CD4-positive, alpha-beta T cell treated with Interleukin-1 beta for 1 hour (primary cell): Measurements from ENCODE around the gene NDFIP2.

Experiments
- DNase-seq, 2 donors: peaks; one replicate each; pipeline ENCODE4 v3.0.0-alpha.2; 2020 to 2022

The NDFIP2 gene

DNA sequence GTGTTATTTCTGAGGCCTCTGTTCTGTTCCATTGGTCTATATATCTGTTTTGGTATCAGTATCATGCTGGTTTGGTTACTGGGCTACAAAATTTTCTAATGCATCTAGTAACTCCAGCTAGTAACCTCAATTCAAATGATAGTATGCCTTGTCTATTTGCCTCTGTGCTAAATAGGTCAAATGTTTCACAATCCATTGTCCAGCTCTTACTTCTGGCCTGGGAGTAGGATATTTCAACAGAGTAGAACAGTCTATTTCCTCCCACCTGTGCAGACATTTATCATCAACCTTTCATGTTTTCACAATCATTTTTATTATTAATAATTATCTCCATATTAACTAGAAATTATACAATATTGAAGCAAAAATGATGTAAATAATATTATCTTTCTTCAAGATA lies 18.1 kb upstream of the NDFIP2 start:
- DNase-seq: no peak

DNA sequence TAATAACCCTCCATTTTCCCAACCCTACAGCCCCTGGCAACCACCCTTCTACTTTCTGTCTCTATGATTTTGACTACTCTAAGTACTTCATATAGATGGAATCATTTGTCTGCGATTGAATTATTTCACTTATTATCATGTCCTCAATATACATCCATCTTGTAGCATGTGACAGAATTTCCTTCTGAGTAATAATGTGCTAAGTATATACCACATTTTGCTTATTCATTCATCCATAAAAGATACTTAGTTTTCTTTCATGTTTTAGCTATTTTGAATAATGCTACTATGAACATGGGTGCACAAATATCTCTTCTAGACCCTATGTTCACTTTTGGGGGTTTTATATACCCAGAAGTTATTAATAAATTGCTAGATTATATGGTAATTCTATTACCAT lies 17.4 kb upstream of the NDFIP2 start:
- DNase-seq: no peak

DNA sequence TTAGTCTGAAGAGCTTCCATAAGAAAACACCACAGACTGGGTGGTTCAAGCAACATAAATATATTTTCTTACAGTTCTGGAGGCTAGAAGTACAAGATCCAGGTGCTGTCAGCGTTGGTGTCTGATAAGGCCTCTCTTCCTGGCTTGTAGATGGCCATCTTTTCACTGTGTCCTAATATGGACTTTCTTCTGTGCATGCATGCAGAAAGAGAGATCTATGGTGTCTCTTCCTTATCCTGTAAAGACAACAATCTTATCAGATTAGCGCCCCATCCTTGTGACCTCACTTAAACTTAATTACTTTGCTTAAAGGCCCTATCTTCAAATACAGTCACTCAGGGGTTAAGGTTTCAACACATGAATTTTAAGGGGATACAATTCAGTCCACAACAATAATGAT lies 14.1 kb upstream of the NDFIP2 start:
- DNase-seq: no peak

DNA sequence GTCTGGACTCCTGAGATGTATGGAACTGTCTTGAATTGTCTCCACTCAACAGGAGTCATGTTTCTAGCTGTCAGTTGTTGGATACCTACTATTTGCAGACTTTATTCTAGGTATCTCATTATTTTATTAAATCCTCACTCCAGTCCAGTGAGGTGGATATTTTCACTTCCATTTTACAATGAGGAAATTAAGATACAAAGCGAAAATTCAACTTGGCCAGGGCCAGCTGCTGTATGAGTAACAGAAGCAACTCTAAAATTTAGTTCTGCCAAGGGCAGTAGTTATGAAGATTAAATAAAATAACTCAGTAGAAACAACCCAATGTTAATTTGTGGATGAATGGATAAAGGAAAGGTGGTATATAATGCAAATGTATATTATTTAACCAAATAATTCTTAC lies 12.6 kb upstream of the NDFIP2 start:
- DNase-seq: no peak

- no peak for DNase-seq
Observed at GRCh38 chr13:79468819-79469218, 12.1 kb upstream of the NDFIP2 start.

- DNase-seq: no peak
Observed at GRCh38 chr13:79469608-79470007, 11.3 kb upstream of the NDFIP2 start.

DNA sequence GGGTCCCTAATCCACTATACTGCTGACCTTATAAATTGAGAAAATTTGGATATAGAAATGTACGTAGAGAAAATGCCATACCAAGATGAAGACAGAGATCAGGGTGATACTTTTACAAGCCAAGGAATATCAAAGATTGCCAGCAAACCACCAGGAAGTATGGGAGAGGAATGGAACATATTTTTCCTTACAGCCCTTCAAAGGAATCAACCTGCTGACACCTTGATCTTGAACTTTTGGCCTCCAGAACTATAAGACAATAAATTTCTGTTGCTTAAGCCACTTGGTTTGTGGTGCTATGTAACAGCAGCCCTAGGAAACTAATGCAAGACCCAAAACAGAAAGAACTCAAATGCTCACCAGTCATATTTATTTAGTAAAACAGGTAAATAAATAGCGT lies 10.3 kb upstream of the NDFIP2 start:
- no peak for DNase-seq

DNA sequence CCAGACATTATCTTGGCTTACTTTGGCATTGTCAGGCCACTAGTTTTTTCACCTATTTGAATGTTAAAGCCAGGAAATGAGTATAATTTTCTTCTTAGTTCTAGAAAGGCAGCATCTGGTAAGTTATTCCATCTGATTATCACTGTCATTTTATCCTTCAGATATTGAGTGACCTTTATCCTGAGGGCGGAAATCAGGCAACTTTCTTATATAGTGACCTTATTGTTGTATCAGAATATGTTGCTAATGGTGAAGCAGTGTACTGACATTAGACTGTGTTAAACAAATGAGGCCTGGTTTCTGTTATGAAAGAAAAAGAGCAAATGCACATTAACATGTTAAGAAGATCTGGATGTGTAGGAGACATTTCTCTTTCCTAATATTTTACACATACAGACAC lies 5.4 kb upstream of the NDFIP2 start:
- DNase-seq: no peak

- DNase-seq: no peak
Observed at GRCh38 chr13:79477968-79478367, 3.0 kb upstream of the NDFIP2 start.

- no peak for DNase-seq
Observed at GRCh38 chr13:79479882-79480281, 1.1 kb upstream of the NDFIP2 start.

DNA sequence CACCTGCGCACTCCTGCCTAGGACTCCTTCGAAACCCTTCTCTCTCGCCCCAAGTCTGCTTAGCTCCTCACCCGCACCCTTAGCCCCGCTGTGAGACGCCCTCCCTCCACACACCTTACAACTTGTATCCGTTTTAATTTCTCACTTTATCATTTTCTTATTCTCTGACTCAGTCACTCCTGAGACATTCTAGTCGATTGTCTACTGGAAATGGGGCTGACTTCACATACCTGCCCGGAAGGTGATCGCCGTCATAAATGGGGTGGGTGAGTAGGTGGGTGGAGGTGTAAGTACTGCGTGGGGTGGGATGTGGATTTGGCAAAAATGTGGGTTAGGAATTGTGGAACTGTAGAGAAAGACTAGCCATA lies 714 bp downstream of the NDFIP2 start:
- DNase-seq: peak; percentile 18 to 40

DNA sequence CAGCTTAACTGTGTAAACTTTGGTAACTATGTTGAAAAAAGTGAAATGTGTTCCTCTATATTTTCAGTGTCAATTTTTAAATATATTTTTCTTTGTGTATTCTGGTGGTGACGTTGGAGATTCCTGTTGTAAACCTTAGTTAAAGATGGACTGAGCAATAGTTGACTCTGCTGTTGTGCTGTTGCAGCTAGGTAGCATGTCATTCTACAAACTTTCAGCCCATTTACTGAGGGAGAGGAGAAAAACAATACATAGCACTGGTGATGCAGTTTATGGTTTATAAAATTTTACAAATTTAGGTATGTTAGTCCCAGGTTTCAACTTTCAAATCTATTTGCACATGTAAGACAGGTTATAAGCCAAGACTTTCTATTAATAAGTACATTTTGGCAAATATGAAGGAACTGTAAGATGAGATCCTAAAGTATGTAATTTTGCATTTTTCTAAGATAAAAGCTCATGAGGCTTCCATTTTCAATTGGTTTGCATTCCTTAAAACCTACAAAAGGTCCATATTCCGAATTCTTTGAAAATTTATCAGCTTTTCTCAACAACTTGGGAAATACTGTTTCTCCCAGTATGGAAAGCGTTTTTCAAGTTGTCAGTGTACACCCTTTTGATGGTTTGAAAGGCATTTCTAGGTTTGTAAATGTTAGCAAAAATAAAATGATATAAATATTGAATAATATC lies 1.5 kb downstream of the NDFIP2 start:
- DNase-seq: no peak

- no peak for DNase-seq
Observed at GRCh38 chr13:79483086-79483706, 2.2 kb downstream of the NDFIP2 start.

GRCh38 chr13:79485014-79485811 lies 4.3 kb downstream of the NDFIP2 start:
- no peak for DNase-seq

DNA sequence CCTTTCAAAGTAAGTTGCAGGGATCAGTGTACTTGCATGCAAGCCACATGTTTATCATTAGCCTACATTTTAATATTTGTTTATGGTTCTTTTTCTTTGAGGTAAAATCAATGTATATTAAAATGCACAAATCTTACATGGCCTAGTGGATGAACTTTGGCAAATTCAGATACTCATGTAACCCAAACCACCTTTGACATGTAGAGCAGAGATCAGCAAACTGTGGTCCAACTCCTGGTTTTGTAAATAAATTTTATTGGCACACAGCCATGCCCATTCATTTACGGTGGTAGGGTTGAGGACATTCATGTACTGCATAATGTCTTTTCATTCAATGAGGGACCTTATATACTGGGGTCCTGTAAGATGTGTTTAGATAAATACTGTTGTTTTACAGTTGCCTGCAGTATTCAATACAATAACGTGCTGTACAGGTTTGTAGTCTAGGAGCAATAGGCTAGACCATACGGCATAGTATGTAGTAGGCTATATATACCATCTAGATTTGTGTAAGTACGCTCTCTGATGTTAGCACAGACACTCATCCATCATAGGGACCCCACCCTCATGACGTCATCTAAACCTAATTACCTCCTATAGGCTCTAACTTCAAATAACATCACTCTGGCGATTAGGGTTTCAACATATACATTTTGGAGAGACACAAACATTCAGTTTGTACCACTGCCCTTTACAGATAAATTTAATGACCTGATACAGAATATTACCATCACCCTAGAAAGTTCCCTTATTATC lies 5.7 kb downstream of the NDFIP2 start:
- DNase-seq: no peak

- DNase-seq: no peak
Observed at GRCh38 chr13:79490326-79490725, 9.4 kb downstream of the NDFIP2 start.

DNA sequence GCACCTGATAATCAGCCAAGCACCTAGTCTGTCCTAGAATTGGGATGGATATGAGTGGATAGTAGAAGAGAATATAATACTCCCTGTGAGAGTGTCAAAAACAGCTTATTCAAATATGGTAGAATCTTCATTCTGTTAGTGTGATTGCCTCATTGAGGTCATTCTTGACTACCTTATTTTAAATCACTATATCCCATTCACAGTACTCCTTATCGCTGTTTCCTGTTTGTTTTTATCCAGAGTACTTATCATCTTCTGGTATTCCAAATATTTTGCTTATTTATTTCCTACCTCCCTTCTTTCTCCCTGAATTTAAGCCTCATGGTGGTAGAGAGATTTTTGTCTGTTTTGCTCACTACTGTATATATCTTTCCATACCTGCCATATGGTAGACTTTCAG lies 9.9 kb downstream of the NDFIP2 start:
- DNase-seq: no peak

DNA sequence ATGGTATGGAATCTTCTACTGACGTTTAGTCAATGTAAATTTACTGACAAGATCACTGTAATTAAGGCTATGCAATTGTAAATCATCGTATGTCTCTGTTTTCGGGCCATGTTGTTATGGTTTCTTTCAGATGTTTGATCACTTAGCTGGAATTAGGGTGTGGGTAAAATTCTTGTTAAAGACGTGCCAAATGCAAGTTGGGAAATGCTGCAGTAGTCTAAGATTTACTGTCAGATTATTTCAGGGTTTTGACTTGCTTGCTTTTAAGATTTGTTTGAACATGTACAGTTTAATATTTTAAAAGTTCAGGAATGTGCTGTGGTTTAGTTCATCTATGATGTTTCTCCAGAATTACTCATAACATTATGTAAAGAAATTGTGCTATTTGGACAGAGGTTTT lies 10.8 kb downstream of the NDFIP2 start:
- no peak for DNase-seq

- no peak for DNase-seq
Observed at GRCh38 chr13:79492313-79492798, 11.4 kb downstream of the NDFIP2 start.

GRCh38 chr13:79492918-79493594 lies 12.1 kb downstream of the NDFIP2 start:
- no peak for DNase-seq

DNA sequence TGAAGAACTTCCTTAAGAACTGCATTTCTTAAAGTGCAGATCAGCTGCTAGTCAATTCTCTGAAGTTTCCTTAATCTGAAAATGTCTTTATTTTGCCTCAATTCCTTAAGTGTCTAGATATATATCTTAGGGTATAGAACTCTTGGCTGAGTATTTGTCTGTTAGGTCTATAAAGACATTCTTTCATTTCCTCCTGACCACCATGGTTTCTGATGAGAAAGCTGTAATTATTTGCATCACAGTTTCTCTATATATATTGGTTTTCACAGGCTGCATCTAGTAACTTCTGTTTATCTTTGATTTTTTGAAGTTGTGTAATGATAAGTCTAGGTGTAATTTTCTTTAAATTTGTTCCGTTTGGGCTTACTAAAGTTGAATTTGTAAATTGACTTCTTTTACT lies 15.2 kb downstream of the NDFIP2 start:
- DNase-seq: no peak

- DNase-seq: no peak
Observed at GRCh38 chr13:79497064-79497463, 16.1 kb downstream of the NDFIP2 start.

GRCh38 chr13:79497852-79498251 lies 16.9 kb downstream of the NDFIP2 start:
- no peak for DNase-seq
